ENCODE data around the gene STXBP5.
"Not testable (repeated sequence)": the region's sequence is repeated elsewhere in the genome, so short reads cannot be mapped to it uniquely, and the experiment has no call there.

STXBP5 gene

DNA sequence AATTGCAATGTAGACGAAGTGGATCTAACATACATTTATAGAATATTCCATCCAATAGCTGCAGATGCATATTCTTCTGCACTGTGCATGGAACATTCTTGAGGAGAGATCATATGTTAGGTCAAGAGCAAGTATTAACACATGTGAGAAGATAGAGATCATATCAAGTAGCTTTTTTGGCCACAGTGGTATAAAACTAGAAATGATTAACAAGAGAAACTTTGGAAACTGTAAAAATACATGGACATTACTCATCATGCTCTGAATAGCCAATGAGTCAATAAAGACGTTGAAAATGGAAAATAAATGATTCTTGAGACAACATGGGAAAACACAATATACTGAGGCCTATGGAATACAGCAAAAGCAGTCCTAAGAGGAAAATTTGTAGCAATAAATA, 94.2 kb downstream of the STXBP5 start:
- no peak for DNase-seq (ENCODE audit: low read depth)

- no peak for DNase-seq (ENCODE audit: low read depth)
Observed at GRCh38 chr6:147299035-147299434, 94.8 kb downstream of the STXBP5 start.

DNA sequence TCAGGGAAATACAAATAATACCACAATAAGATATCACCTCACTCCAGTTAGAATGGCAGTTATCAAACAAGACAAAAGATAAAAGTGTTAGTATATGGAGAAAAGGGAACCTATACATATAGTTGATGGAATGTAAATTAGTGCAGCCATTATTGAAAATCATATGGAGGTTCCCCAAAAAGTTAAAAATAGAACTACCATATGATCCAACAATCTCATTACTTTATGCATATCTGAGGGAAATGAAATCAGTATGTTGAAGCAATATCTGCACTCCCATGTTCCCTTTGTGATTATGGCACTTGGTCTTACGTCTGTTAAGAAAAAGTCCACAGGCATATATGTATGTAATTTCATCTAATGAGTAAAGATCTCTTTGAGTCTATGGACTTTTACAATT, 96.9 kb downstream of the STXBP5 start:
- no peak for DNase-seq (ENCODE audit: low read depth)

DNA sequence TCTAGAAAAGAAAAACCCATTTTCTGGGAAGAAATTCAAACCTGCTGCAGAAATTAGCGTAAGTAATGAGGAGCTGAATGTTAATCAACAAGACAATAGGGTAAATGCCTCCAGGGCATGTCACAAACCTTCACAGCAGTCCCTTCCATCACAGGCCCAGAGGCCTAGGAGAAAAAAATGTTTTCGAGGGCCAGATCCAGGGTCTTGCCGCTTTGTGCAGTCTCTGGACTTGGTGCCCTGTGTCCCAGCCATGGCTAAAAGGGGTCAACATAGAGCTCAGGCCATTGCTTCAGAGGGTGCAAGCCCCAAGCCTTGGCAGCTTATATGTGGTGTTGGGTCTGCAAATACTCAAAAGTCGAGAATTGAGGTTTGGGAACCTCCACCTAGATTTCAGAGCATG, 99.8 kb downstream of the STXBP5 start:
- no peak for DNase-seq (ENCODE audit: low read depth)

- no peak for DNase-seq (ENCODE audit: low read depth)
Observed at GRCh38 chr6:147310521-147310920, 106.3 kb downstream of the STXBP5 start.

DNA sequence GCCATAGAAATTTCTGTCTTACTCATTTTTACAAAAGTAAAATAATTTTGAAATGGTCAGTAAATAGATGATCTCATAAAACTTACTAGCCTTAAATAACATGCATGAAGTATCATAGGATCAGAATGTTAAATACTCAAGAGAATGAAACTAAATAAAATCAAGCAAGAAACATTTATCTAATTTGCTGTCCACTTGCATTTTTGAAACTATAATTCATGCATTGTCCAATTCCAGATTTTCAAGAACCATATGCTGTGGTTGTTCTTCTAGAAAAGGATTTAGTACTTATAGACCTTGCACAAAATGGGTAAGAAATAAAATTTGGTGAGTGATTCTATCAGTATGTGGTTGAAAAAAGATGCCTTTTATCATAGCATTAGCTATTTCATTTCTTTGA, 107.0 kb downstream of the STXBP5 start:
- no peak for DNase-seq (ENCODE audit: low read depth)

DNA sequence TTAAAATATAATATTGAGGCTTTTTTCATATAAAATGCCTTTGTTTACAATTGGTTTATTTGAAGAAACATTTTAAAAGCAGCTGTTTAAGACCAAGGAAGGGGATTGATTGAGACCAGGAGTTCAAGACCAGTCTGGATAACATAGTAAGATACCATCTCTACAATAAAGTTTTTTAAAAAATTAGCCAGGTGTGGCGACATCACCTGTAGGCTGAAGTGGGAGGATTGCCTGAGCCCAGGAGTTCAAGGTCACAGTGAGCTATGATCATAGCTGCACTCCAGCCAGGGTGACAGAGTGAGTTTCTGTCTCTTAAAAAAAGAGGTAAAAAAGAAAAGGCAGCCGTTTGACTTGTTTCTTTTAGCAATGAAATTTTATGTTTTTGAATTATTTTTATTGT, 117.0 kb downstream of the STXBP5 start:
- DNase-seq (ENCODE audit: low read depth): no peak

DNA sequence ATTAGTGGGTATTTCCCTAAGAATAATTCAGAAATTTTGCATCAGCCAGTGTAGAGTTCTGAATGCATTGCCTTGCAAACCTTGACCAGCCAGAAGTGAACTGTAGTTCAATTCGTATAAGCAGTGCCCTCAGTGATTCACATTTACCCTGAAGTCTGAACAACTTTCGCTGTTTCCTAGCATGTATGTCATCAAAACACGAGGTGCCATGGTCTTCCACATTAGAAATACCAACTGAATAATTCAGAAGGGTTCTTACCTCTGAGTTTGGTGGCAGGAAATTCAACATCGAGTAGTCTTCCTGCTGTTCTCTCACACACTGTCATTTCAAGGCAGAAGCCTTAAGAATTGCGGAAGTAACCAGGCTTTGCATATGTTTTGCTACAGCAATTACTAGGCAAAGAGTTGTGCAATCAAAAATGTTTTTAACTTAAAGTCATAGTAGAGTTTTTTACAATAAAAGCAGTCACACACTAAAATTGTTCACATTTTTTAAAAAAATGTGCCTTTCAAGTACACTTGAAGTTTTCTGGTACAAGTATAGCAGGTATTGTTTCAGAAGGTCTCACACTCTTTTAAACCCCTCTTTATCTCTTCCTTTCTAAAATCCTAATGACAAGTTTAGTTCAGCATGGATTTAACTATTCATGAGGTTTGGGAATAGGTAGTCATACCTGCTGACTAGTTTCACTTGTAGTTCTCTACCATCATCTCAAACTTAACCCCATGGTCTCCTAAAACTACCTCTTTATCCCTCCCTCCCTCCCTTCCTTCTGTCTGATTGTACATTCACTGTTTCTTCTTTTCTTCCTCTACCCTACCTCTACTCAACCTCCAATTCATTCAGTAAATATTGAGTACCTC, 118.3 kb downstream of the STXBP5 start:
- no peak for DNase-seq (ENCODE audit: low read depth)

DNA sequence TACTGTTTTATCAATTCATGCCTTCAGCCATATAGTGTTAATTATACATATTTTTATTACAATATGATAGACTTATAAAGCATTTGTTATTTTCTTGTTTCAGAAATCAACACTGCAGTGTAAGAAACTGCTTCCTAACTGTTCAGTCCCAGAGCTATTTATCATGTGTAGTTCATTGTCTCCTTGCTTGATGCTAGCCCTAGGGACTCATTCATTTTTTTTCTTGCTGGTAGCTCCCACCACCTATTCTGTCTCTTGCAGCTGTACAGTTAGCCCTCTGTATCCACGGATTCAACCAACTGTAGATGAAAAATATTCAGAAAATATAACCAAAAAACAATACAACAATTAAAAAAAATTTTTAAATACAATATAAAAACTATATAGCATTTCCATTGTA, 121.3 kb downstream of the STXBP5 start:
- no peak for DNase-seq (ENCODE audit: low read depth)

DNA sequence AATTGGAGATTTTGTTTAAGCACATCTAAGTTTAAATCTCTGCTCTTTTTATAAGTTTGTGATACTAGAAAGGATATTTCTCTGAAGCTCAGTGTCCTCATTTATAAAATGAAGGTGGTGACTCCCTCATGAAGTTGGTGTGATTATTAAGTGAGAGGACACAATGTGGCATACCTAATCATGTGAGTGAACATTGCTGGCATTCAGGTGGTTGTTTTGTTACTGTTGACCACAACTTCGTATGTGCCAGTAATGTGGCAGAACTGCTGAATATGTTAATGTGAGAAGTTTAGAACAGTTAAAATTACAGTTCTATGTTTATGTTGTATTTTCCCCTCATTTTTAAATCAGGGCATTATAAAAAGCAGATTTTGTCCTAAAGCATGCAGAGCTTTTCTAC, 127.2 kb downstream of the STXBP5 start:
- DNase-seq (ENCODE audit: low read depth): no peak

- no peak for DNase-seq (ENCODE audit: low read depth)
Observed at GRCh38 chr6:147337921-147338320, 133.7 kb downstream of the STXBP5 start.

DNA sequence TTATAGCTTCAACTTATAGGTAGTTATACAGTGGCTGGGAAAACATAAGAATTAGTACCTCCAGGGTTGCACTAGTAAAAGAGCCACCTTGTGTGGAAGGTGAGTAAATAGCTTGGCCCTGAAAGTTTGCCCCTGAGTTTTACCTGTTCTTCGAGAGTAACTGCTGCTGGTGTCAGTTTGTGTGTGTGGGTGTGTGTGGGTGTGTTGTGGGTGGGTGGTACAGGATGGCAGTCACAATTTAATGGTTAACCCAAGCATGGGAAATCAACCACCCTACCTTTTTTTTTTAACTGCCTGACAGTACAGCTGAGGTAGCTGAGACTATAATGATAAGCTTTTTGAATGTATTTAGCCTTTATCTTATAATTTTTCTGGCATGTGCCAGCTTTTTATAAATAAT, 137.3 kb downstream of the STXBP5 start:
- no peak for DNase-seq (ENCODE audit: low read depth)

GRCh38 chr6:147345902-147346301, 141.7 kb downstream of the STXBP5 start:
- no peak for DNase-seq (ENCODE audit: low read depth)

DNA sequence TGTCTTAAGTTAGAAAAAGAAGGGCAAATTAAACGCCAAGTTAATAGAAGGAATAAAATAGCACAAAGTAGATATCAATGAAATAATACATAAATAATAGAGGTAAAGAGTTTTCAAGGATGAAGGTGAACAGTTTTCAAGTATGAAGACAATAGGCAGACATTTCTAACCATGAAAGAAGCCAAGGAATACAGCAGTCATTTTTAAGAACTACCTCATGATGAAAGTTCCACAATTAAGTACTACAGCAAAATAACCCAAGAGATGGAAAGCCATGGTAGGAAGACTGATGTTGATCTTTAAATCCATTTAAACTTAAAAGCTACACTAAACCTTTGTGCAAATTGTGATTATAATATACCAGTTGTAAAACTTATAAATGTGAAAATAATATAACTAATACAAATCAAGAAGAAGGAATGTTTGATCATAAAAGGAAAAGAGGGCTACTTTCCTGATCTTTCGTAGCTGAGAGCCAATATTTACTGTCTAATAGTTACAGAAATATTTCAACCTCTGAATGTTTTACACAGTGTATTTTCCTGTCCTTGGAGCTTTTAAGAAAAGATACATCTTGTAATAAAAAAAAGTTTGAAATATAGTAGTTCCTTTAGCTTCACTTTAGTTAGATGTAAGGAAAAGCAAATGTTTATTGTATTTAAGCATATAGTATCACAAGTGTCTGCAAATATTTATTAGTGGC, 143.1 kb downstream of the STXBP5 start:
- DNase-seq (ENCODE audit: low read depth): no peak

DNA sequence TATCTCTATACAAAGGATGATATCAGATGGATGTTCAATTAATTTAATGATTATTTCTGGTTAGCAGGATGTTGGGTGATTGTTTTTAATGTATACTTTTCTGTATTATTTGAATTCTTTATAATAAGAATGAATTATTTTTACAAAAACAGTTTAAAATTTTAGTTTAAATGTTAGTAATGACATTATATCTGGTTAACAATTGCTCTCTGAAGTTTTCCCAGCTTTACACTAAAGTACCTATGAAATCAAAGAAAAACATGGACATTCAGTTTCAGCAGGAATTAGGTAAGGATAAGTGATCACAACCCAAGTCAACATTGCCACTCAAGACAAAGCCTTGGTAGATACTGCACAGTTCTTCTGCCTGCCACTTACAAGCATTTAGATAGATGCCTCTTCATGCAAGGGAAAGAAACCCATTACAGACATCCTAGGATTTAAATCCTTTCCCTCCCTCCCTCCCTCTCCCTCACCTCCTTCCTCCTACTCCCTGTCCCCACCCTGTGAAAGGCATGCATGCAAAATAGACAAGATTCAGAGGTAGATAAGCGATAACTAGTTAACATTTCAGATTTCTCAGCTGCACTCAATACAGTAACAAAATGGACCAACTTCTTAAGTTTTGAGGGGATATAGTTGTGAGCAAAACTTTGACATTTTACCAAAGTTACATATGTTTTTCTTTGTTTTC, 143.8 kb downstream of the STXBP5 start:
- DNase-seq (ENCODE audit: low read depth): no peak

GRCh38 chr6:147361311-147361981, 157.2 kb downstream of the STXBP5 start:
- DNase-seq (ENCODE audit: low read depth): no peak

DNA sequence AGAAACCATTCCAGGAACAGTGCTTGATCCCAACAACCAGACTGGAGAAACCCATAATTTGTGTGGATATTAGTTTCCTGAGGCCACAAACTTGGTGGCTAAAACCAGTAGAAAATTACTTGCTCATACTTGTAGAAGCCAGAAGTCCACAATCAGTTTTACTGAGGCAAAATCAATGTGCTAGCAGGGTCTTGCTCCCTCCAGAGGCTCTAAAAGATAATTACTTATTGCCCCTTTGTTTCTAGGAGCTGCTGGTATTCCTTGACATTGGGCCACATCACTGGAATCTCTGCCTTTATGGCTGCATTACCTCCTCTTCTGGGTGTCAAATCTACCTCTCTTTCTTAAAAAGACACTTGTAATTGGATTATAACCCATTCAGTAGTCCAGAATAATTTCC, 162.1 kb downstream of the STXBP5 start:
- DNase-seq (ENCODE audit: low read depth): no peak

DNA sequence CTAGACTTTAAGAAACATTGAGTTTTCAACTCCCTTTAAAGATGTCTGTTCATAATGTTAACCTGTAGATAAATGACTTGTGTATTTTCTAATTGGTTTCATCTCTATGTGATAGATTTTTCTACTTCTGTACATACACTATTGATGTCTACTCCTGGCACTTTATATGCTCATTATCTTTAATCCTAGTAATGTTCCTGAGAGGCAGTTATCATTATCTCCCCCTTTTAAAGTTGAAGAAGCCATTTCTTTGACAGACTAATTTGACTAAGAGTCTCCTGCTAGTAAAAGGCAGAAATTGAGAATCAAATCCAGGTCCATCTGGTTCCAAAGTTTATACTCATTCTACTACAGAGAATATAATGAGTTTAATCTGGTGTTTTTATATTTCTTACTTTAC, 167.1 kb downstream of the STXBP5 start:
- DNase-seq (ENCODE audit: low read depth): no peak

DNA sequence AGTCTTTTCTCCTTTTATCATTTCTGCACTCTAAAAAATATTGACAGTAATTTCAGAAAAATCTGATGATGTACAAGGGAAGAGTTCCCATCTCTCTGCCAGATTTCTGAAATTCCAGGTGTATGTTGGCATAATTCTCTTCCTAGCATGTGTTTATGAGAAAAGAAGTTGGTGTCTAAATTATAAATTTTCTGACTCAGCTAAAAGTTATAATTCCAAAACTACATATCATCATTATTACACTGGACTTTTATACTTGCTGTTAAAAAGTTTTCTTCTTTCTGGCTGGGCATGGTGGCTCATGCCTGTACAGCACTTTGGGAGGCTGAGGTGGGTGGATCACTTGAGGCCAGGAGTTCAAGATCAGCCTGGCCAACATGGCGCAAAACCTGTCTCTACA, 168.6 kb downstream of the STXBP5 start:
- DNase-seq (ENCODE audit: low read depth): no peak

- DNase-seq (ENCODE audit: low read depth): no peak
Observed at GRCh38 chr6:147378819-147379218, 174.6 kb downstream of the STXBP5 start.

DNA sequence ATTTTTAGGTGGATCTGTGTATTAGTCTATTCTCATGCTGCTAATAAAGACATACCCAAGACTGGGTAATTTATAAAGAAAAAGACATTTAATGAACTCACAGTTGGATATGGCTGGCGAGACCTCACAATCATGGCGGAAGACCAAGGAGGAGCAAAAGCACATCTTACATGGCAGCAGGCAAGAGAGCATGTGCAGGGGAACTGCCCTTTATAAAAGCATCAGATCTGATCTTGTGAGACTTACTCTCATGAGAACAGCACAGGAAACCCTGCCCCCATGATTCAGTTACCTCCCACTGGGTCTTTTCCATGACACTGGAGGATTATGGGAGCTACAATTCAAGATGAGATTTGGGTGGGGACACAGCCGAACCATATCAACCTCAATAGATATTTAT, 176.6 kb downstream of the STXBP5 start:
- not testable (repeated sequence) for DNase-seq (ENCODE audit: low read depth)

DNA sequence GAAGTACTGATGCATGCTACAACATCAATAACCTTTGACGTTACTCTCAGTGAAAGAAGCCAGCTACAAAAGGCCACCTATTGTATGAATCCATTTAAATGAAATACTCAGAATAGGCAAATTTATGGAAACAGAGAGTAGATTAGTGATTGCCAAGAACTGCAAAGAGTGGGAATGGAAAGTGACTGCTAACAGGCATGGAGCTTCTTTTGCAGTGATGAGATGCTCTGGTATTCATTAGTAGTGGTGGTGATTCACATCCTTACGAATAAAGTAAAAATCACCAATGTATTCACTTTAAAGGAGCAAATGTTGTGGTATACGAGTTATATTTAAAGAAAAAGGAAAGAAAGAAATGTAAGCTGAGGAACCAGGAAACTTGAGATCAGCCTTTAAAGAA, 177.5 kb downstream of the STXBP5 start:
- DNase-seq (ENCODE audit: low read depth): no peak

All from activated T-cell treated with anti-CD3 and anti-CD28 coated beads for 24 hours (primary cell).